H9 (cell line): ENCODE measurements around the gene FYN. TPM values are rescaled to one million over a fixed set of nuclear protein-coding genes. Genes with fewer than 3 reads are reported as not detected.
A peak's percentile ranks its signal among the peaks of the same experiment; 100 is the strongest.

ENCODE experiments used
- DNase-seq: peaks from one replicate; pipeline ENCODE4 v3.0.0-alpha.2; 2017
- H2AFZ ChIP-seq: one replicate; pipeline ENCODE4 v1.6.1; 2013; ENCODE audit warnings: mild to moderate bottlenecking, low read length, control low read depth, moderate library complexity
- H2AK5ac ChIP-seq: 2 replicates; pipeline ENCODE4 v1.6.1; 2013; ENCODE audit warnings: low read length, control low read depth, mixed read lengths; ENCODE audit not compliant: insufficient read length
- H2BK120ac ChIP-seq: one replicate; pipeline ENCODE4 v1.6.1; 2013; ENCODE audit warnings: low read depth, mild to moderate bottlenecking, low read length, control low read depth, inconsistent platforms; ENCODE audit not compliant: poor library complexity, severe bottlenecking
- H2BK12ac ChIP-seq: 2 replicates; pipeline ENCODE4 v1.6.1; 2013; ENCODE audit warnings: low read length, control low read depth, mixed read lengths, low read depth; ENCODE audit not compliant: insufficient read length
- H2BK15ac ChIP-seq: 2 replicates; pipeline ENCODE4 v1.6.1; 2013; ENCODE audit warnings: low read depth, low read length, control low read depth
- H2BK20ac ChIP-seq: one replicate; pipeline ENCODE4 v1.6.1; 2013; ENCODE audit warnings: low read depth, mild to moderate bottlenecking, low read length, control low read depth, inconsistent platforms; ENCODE audit not compliant: poor library complexity, severe bottlenecking
- H2BK5ac ChIP-seq: 2 replicates; pipeline ENCODE4 v1.6.1; 2013; ENCODE audit warnings: low read length, control low read depth, mixed read lengths; ENCODE audit not compliant: insufficient read length
- H3K14ac ChIP-seq: 2 replicates; pipeline ENCODE4 v1.6.1; 2013; ENCODE audit warnings: low read length, control low read depth; ENCODE audit not compliant: insufficient read depth
- H3K18ac ChIP-seq: 2 replicates; pipeline ENCODE4 v1.6.1; 2013; ENCODE audit warnings: low read depth, mild to moderate bottlenecking, mixed read lengths, low read length, control low read depth; ENCODE audit not compliant: insufficient read length
- H3K23ac ChIP-seq: 2 replicates; pipeline ENCODE4 v1.6.1; 2013; ENCODE audit warnings: low read length, control low read depth, mixed read lengths, low read depth; ENCODE audit not compliant: insufficient read length
- H3K23me2 ChIP-seq: 2 replicates; pipeline ENCODE4 v1.6.1; 2013; ENCODE audit warnings: low read depth, mild to moderate bottlenecking, mixed read lengths, low read length, control low read depth; ENCODE audit not compliant: insufficient read length, poor library complexity, severe bottlenecking
- H3K27ac ChIP-seq: 2 replicates; pipeline ENCODE4 v1.5.1; 2013; ENCODE audit warnings: low read length, control low read depth, mixed read lengths, low read depth; ENCODE audit not compliant: insufficient read length
- H3K27me3 ChIP-seq: 2 replicates; pipeline ENCODE4 v1.6.1; 2013; ENCODE audit warnings: low read length, control low read depth, inconsistent platforms; ENCODE audit not compliant: insufficient read depth
- H3K4ac ChIP-seq: 2 replicates; pipeline ENCODE4 v1.6.1; 2013; ENCODE audit warnings: low read depth, mild to moderate bottlenecking, control low read depth, inconsistent platforms, low read length, moderate library complexity
- H3K4me1 ChIP-seq: 2 replicates; pipeline ENCODE4 v1.6.1; 2013; ENCODE audit warnings: low read length, control low read depth, inconsistent platforms; ENCODE audit not compliant: insufficient read depth
- H3K4me2 ChIP-seq: 2 replicates; pipeline ENCODE4 v1.6.1; 2013; ENCODE audit warnings: low read length, control low read depth, mixed read lengths; ENCODE audit not compliant: insufficient read length, insufficient read depth
- H3K56ac ChIP-seq: 2 replicates; pipeline ENCODE4 v1.6.1; 2013; ENCODE audit warnings: low read depth, mild to moderate bottlenecking, mixed read lengths, low read length, control low read depth; ENCODE audit not compliant: insufficient read length
- H3K79me1 ChIP-seq: 2 replicates; pipeline ENCODE4 v1.6.1; 2013; ENCODE audit warnings: low read depth, mild to moderate bottlenecking, moderate library complexity, low read length, control low read depth, inconsistent platforms; ENCODE audit not compliant: insufficient read depth, poor library complexity, severe bottlenecking
- H3K79me2 ChIP-seq: 2 replicates; pipeline ENCODE4 v1.6.1; 2013; ENCODE audit warnings: low read length, control low read depth, inconsistent platforms; ENCODE audit not compliant: insufficient read depth
- H3K9ac ChIP-seq: 2 replicates; pipeline ENCODE4 v1.6.1; 2013; ENCODE audit warnings: low read length, control low read depth, mixed read lengths; ENCODE audit not compliant: insufficient read length; ENCODE audit errors: extremely low read depth
- H3K9me3 ChIP-seq: one replicate; pipeline ENCODE4 v1.6.1; 2013; ENCODE audit warnings: low read depth, low read length, inconsistent platforms; ENCODE audit not compliant: control insufficient read depth
- H3T11ph ChIP-seq: one replicate; pipeline ENCODE4 v1.6.1; 2013; ENCODE audit warnings: mild to moderate bottlenecking, low read length, control low read depth, inconsistent platforms
- H4K20me1 ChIP-seq: one replicate; pipeline ENCODE4 v1.6.1; 2013; ENCODE audit not compliant: control insufficient read depth, insufficient read length, insufficient read depth
- H4K5ac ChIP-seq: 2 replicates; pipeline ENCODE4 v1.6.1; 2013; ENCODE audit warnings: low read depth, mild to moderate bottlenecking, mixed read lengths, low read length, control low read depth; ENCODE audit not compliant: insufficient read length
- H4K8ac ChIP-seq: replicated peaks from 2 replicates; pipeline ENCODE4 v1.6.1; 2013; ENCODE audit warnings: low read length, control low read depth, mixed read lengths, low read depth; ENCODE audit not compliant: insufficient read length
- H4K91ac ChIP-seq: 2 replicates; pipeline ENCODE4 v1.6.1; 2013; ENCODE audit warnings: low read depth, mild to moderate bottlenecking, moderate library complexity, mixed read lengths, low read length, control low read depth; ENCODE audit not compliant: insufficient read length
- H3K27ac Mint-ChIP-seq, 3 experiments: 2 replicates in 2 of 3; 3 replicates in 1 of 3; pipeline ENCODE4 v1.8.0; 2020 to 2021; ENCODE audit warnings: mixed read lengths in 3 of 3, mild to moderate bottlenecking in 1 of 3, moderate library complexity in 1 of 3
- H3K27me3 Mint-ChIP-seq: 2 replicates; pipeline ENCODE4 v1.8.0; 2021; ENCODE audit warnings: low read depth, mild to moderate bottlenecking, moderate library complexity, mixed read lengths
- H3K36me3 Mint-ChIP-seq, 3 experiments: 2 replicates in 2 of 3; 3 replicates in 1 of 3; pipeline ENCODE4 v1.8.0; 2020 to 2021; ENCODE audit warnings: low read depth in 3 of 3, mixed read lengths in 3 of 3; ENCODE audit not compliant: insufficient read depth in 1 of 3
- H3K4me1 Mint-ChIP-seq, 2 experiments: 2 replicates each; pipeline ENCODE4 v1.8.0; 2020; ENCODE audit warnings: mixed read lengths in 2 of 2
- H3K4me3 Mint-ChIP-seq, 2 experiments: 2 replicates in 1 of 2; 3 replicates in 1 of 2; pipeline ENCODE4 v1.8.0; 2020 to 2021; ENCODE audit warnings: mild to moderate bottlenecking in 2 of 2, mixed read lengths in 2 of 2, moderate library complexity in 1 of 2
- H3K9me3 Mint-ChIP-seq, 2 experiments: 2 replicates in 1 of 2; 3 replicates in 1 of 2; pipeline ENCODE4 v1.8.0; 2020; ENCODE audit warnings: mild to moderate bottlenecking in 2 of 2, mixed read lengths in 2 of 2, moderate library complexity in 1 of 2
- total RNA-seq: library from RNA; stranded (reverse); gene quantifications from 2 replicates; pipeline ENCODE4 v1.2.1, GENCODE V29; 2021
- TF ChIP-seq, protein P1 (sequence below): fragments of 200-600 bp; sonication (generic); conservative IDR thresholded peaks from 3 replicates; pipeline ENCODE4 v1.8.0; 2021; ENCODE audit warnings: antibody characterized with exemption, mild to moderate bottlenecking

FYN gene
- total RNA-seq, 1 experiment from 2014 or later, result 64.8 TPM

DNA sequence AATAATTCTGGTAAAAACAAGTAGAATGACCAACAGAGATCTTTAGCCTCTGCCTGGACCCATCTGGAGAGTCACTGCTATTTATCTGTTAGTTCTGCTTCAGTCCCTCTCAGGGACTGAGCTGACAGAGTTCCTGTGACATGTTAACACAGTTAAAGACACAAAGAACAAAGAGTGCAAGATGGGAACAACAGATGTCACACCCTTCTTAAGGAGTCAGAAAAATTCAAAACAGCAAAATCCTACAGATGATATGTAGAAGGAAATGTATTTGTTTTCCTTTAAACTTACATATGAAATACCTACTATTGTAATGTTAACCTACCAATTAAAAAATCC is 102.2 kb downstream of the FYN start:
- no peak for DNase-seq

More for the DNA sequence above, 102.2 kb downstream of the FYN start:
- Mint-ChIP-seq H3K36me3 (peaks cover 0 to 5% (median 5%) of the 10 kb centered on the region in 3 experiments; a peak in 4 of 7 replicates), H3K27ac (peak overlapping the region; percentile 15 to 29 (median 19); a peak in 1 of 7 replicates), H3K4me1 (peaks cover 25 to 43% of the 10 kb centered on the region in 2 experiments), H3K27me3 (no peaks in the 10 kb centered on the region; the same call in 1 of the 2 replicates), H3K4me3 (no peak overlapping the region), H3K9me3 (no peaks in the 10 kb centered on the region)
- Histone ChIP-seq H3K18ac (no peak overlapping the region), H3K27me3 (no peaks in the 10 kb centered on the region), H3T11ph (no peak overlapping the region), H3K4me1 (peaks cover 11% of the 10 kb centered on the region; the same call in 1 of the 2 replicates), H3K56ac (no peak overlapping the region), H2AK5ac (no peak overlapping the region), H4K5ac (no peak overlapping the region), H4K8ac (no peak overlapping the region), H2AFZ (no peak overlapping the region), H4K20me1 (no peaks in the 10 kb centered on the region), H3K79me1 (peaks cover 4% of the 10 kb centered on the region), H2BK12ac (no peak overlapping the region), H3K14ac (no peak overlapping the region), H3K9me3 (no peaks in the 10 kb centered on the region), H3K9ac (no peak overlapping the region), H2BK15ac (no peak overlapping the region), H2BK5ac (no peak overlapping the region), H2BK120ac (no peak overlapping the region), H2BK20ac (no peak overlapping the region), H3K27ac (peak overlapping the region; percentile 26), H3K4me2 (peak overlapping the region; percentile 20), H3K79me2 (no peaks in the 10 kb centered on the region), H3K4ac (no peak overlapping the region), H3K23me2 (no peaks in the 10 kb centered on the region), H4K91ac (no peak overlapping the region), H3K23ac (no peak overlapping the region)
- TF ChIP-seq, protein P1, sequence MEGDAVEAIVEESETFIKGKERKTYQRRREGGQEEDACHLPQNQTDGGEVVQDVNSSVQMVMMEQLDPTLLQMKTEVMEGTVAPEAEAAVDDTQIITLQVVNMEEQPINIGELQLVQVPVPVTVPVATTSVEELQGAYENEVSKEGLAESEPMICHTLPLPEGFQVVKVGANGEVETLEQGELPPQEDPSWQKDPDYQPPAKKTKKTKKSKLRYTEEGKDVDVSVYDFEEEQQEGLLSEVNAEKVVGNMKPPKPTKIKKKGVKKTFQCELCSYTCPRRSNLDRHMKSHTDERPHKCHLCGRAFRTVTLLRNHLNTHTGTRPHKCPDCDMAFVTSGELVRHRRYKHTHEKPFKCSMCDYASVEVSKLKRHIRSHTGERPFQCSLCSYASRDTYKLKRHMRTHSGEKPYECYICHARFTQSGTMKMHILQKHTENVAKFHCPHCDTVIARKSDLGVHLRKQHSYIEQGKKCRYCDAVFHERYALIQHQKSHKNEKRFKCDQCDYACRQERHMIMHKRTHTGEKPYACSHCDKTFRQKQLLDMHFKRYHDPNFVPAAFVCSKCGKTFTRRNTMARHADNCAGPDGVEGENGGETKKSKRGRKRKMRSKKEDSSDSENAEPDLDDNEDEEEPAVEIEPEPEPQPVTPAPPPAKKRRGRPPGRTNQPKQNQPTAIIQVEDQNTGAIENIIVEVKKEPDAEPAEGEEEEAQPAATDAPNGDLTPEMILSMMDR, result no peak
